H1 (cell line): ENCODE measurements around the gene RGS5. TPM values are rescaled to one million over a fixed set of nuclear protein-coding genes. Genes with fewer than 3 reads are reported as not detected.

Source experiments
- CTCF ChIA-PET: fragments of 300-600 bp; sonication (Branson Sonifier 250); formaldehyde crosslinking; loops from one replicate; lab custom pipeline; 2021; ENCODE audit not compliant: partially characterized antibody; lab: Charles Lee
- POLR2A ChIA-PET: fragments of 300-600 bp; sonication (Branson Sonifier 250); formaldehyde crosslinking; loops from one replicate; lab custom pipeline; 2021; ENCODE audit warnings: inconsistent platforms; ENCODE audit not compliant: partially characterized antibody; lab: Charles Lee
- DNase-seq, 2 experiments: peaks; one replicate each; pipeline versions ENCODE4 v3.0.0 to v3.0.0-alpha.2; 2010 to 2022; ENCODE audit warnings: low spot score in 2 of 2, low read depth in 1 of 2, mixed read lengths in 1 of 2
- FAIRE-seq: peaks from 2 replicates; lab custom pipeline; 2011; peaks lifted over from hg19 to GRCh38; lab: Jason Lieb, UNC
- H2AFZ ChIP-seq: 2 replicates; pipeline ENCODE4 v1.8.1; 2012; ENCODE audit warnings: low read length, inconsistent platforms
- H2AK5ac ChIP-seq: 2 replicates; pipeline ENCODE4 v1.6.1; 2013; ENCODE audit warnings: low read depth, low read length
- H2BK120ac ChIP-seq: replicated peaks from 2 replicates; pipeline ENCODE3; 2013; ENCODE audit warnings: low read depth, low read length, inconsistent platforms
- H2BK12ac ChIP-seq: 2 replicates; pipeline ENCODE4 v1.6.1; 2013; ENCODE audit warnings: low read depth, low read length
- H2BK15ac ChIP-seq: 2 replicates; pipeline ENCODE4 v1.6.1; 2013; ENCODE audit warnings: low read length
- H2BK20ac ChIP-seq: 2 replicates; pipeline ENCODE4 v1.6.1; 2013; ENCODE audit warnings: low read length
- H2BK5ac ChIP-seq: 2 replicates; pipeline ENCODE4 v1.6.1; 2013; ENCODE audit warnings: low read depth, low read length
- H3K14ac ChIP-seq: 2 replicates; pipeline ENCODE4 v1.6.1; 2013; ENCODE audit warnings: inconsistent platforms; ENCODE audit not compliant: insufficient read length
- H3K18ac ChIP-seq: 2 replicates; pipeline ENCODE4 v1.6.1; 2013; ENCODE audit warnings: low read length; ENCODE audit errors: extremely low read depth
- H3K23ac ChIP-seq: 2 replicates; pipeline ENCODE4 v1.6.1; 2013; ENCODE audit warnings: inconsistent platforms; ENCODE audit not compliant: insufficient read length
- H3K23me2 ChIP-seq: 2 replicates; pipeline ENCODE4 v1.6.1; 2013; ENCODE audit warnings: low read depth, low read length
- H3K27ac ChIP-seq: 2 replicates; pipeline ENCODE4 v1.6.1; 2011; ENCODE audit warnings: low read depth, low read length, inconsistent platforms
- H3K27me3 ChIP-seq, 4 experiments: replicated peaks in 1 of 4; 1 replicate in 1 of 4; 2 replicates in 3 of 4; pipeline versions ENCODE4 v1.6.1 to v1.8.1; 2011 to 2013; ENCODE audit warnings: low read length in 3 of 4, mild to moderate bottlenecking in 3 of 4, inconsistent platforms in 2 of 4, mixed read lengths in 2 of 4, moderate library complexity in 1 of 4; ENCODE audit not compliant: control insufficient read depth in 3 of 4, insufficient read depth in 3 of 4; ENCODE audit errors: extremely low read depth in 1 of 4
- H3K36me3 ChIP-seq, 4 experiments: 2 replicates each; pipeline versions ENCODE4 v1.6.1 to v1.8.1; 2011 to 2013; ENCODE audit warnings: mild to moderate bottlenecking in 4 of 4, low read length in 3 of 4, moderate library complexity in 2 of 4, control low read depth in 1 of 4, inconsistent platforms in 1 of 4; ENCODE audit not compliant: insufficient read depth in 4 of 4, control insufficient read depth in 2 of 4
- H3K4ac ChIP-seq: replicated peaks from 2 replicates; pipeline ENCODE3; 2013; ENCODE audit warnings: low read length, low read depth, mixed read lengths, inconsistent platforms; ENCODE audit not compliant: insufficient read length
- H3K4me1 ChIP-seq, 4 experiments: replicated peaks in 1 of 4; 1 replicate in 1 of 4; 2 replicates in 3 of 4; pipeline versions ENCODE4 v1.6.1 to v1.8.1; 2011 to 2013; ENCODE audit warnings: low read length in 3 of 4, inconsistent platforms in 2 of 4, mixed read lengths in 1 of 4; ENCODE audit not compliant: insufficient read depth in 4 of 4, control insufficient read depth in 3 of 4
- H3K4me2 ChIP-seq, 2 experiments: 2 replicates each; pipeline versions ENCODE4 v1.6.1 to v1.8.1; 2011 to 2013; ENCODE audit warnings: low read depth in 2 of 2, low read length in 2 of 2, control low read depth in 1 of 2, inconsistent platforms in 1 of 2, mild to moderate bottlenecking in 1 of 2; ENCODE audit not compliant: insufficient read depth in 1 of 2
- H3K4me3 ChIP-seq, 4 experiments: fragments of 200-600, 300-600 bp in 1 of 4; sonication (generic), shearing (Covaris generic), sonication (Bioruptor Twin) in 1 of 4; 2 replicates each; pipeline versions ENCODE4 v1.5.1 to v1.8.1; 2011 to 2016; ENCODE audit warnings: low read length in 4 of 4, low read depth in 3 of 4, control low read depth in 2 of 4, inconsistent platforms in 2 of 4, mild to moderate bottlenecking in 2 of 4, mixed read lengths in 1 of 4, moderate library complexity in 1 of 4; ENCODE audit not compliant: insufficient read depth in 2 of 4; ENCODE audit errors: extremely low read depth in 1 of 4
- H3K56ac ChIP-seq: replicated peaks from 2 replicates; pipeline ENCODE3; 2013; ENCODE audit warnings: low read depth, mild to moderate bottlenecking, mixed read lengths, low read length, inconsistent platforms; ENCODE audit not compliant: insufficient read length
- H3K79me1 ChIP-seq: 2 replicates; pipeline ENCODE4 v1.6.1; 2013; ENCODE audit warnings: low read depth, low read length, control low read depth
- H3K79me2 ChIP-seq, 2 experiments: 2 replicates each; pipeline versions ENCODE4 v1.6.1 to v1.8.1; 2012 to 2013; ENCODE audit warnings: low read length in 2 of 2, mild to moderate bottlenecking in 2 of 2, inconsistent platforms in 1 of 2; ENCODE audit not compliant: insufficient read depth in 2 of 2, control insufficient read depth in 1 of 2
- H3K9ac ChIP-seq, 4 experiments: replicated peaks in 1 of 4; 1 replicate in 1 of 4; 2 replicates in 3 of 4; pipeline versions ENCODE4 v1.6.1 to v1.8.1; 2011 to 2013; ENCODE audit warnings: low read depth in 3 of 4, low read length in 3 of 4, control low read depth in 2 of 4, mild to moderate bottlenecking in 2 of 4, moderate library complexity in 2 of 4, inconsistent platforms in 1 of 4; ENCODE audit errors: extremely low read depth in 1 of 4
- H3K9me3 ChIP-seq, 2 experiments: 2 replicates each; pipeline versions ENCODE4 v1.6.1 to v1.8.1; 2012 to 2013; ENCODE audit warnings: mild to moderate bottlenecking in 2 of 2, moderate library complexity in 2 of 2, control low read depth in 1 of 2, inconsistent platforms in 1 of 2, low read depth in 1 of 2, low read length in 1 of 2, mixed read lengths in 1 of 2; ENCODE audit not compliant: insufficient read depth in 2 of 2
- H4K20me1 ChIP-seq, 2 experiments: replicated peaks in 1 of 2; 2 replicates each; pipeline versions ENCODE3 to v1.8.1; 2011 to 2013; ENCODE audit warnings: inconsistent platforms in 2 of 2, low read length in 2 of 2, mild to moderate bottlenecking in 1 of 2; ENCODE audit not compliant: insufficient read depth in 2 of 2, control insufficient read depth in 1 of 2
- H4K5ac ChIP-seq: 2 replicates; pipeline ENCODE4 v1.6.1; 2013; ENCODE audit warnings: low read length, low read depth, mixed read lengths, inconsistent platforms; ENCODE audit not compliant: insufficient read length
- H4K8ac ChIP-seq: 2 replicates; pipeline ENCODE4 v1.8.0; 2013; ENCODE audit warnings: mild to moderate bottlenecking, moderate library complexity, low read length, inconsistent platforms; ENCODE audit not compliant: insufficient read depth; ENCODE audit errors: extremely low read depth
- H4K91ac ChIP-seq: replicated peaks from 2 replicates; pipeline ENCODE3; 2013; ENCODE audit warnings: low read length, mixed read lengths, inconsistent platforms; ENCODE audit not compliant: insufficient read length
- CBX8 ChIP-seq: fragments of 300-800, 300-1000 bp; sonication (generic); IDR thresholded peaks from 2 replicates; pipeline ENCODE4 v1.7.1; 2016; ENCODE audit warnings: low read depth, low read length, borderline replicate concordance
- CTBP2 ChIP-seq: IDR thresholded peaks from 2 replicates; pipeline ENCODE4 v1.7.0; 2011; ENCODE audit warnings: borderline replicate concordance, mild to moderate bottlenecking, moderate library complexity, mixed read lengths, low read length; ENCODE audit not compliant: insufficient read depth, insufficient read length
- CTCF ChIP-seq, 3 experiments: IDR thresholded peaks; 1 replicate in 2 of 3; 2 replicates in 1 of 3; pipeline versions ENCODE4 v1.5.1 to v1.6.1; 2011; ENCODE audit warnings: low read length in 3 of 3, mild to moderate bottlenecking in 3 of 3, inconsistent platforms in 2 of 3, low read depth in 1 of 3, moderate library complexity in 1 of 3; ENCODE audit not compliant: insufficient read depth in 1 of 3; ENCODE audit errors: control extremely low read depth in 1 of 3
- EP300 ChIP-seq, 2 experiments: IDR thresholded peaks; 1 replicate in 1 of 2; 2 replicates in 1 of 2; pipeline ENCODE4 v1.6.1; 2011 to 2012; ENCODE audit warnings: low read depth in 2 of 2, low read length in 2 of 2, mild to moderate bottlenecking in 2 of 2, borderline replicate concordance in 1 of 2, inconsistent platforms in 1 of 2, moderate library complexity in 1 of 2
- FOSL1 ChIP-seq: IDR thresholded peaks from 2 replicates; pipeline ENCODE4 v1.6.1; 2011; ENCODE audit warnings: mild to moderate bottlenecking, low read depth, low read length, moderate library complexity; ENCODE audit not compliant: insufficient read depth
- JUN ChIP-seq: IDR thresholded peaks from 2 replicates; pipeline ENCODE4 v1.6.1; 2011; ENCODE audit warnings: low read depth, mild to moderate bottlenecking, improper control_type of control experiment, low read length
- JUND ChIP-seq: IDR thresholded peaks from 2 replicates; pipeline ENCODE4 v1.6.1; 2011; ENCODE audit warnings: mild to moderate bottlenecking, improper control_type of control experiment, low read length
- KDM1A ChIP-seq: fragments of 200-600, 300-600 bp; sonication (generic); IDR thresholded peaks from 2 replicates; pipeline ENCODE4 v1.7.1; 2016; ENCODE audit warnings: mild to moderate bottlenecking, low read length, borderline replicate concordance
- RAD21 ChIP-seq, 2 experiments: IDR thresholded peaks in 1 of 2; conservative IDR thresholded peaks in 1 of 2; 2 replicates each; pipeline ENCODE4 v1.6.1; 2011; ENCODE audit warnings: low read depth in 2 of 2, low read length in 2 of 2, improper control_type of control experiment in 1 of 2, inconsistent platforms in 1 of 2, mild to moderate bottlenecking in 1 of 2, moderate library complexity in 1 of 2
- RBBP5 ChIP-seq: IDR thresholded peaks from 2 replicates; pipeline ENCODE4 v1.7.1; 2012; ENCODE audit warnings: low read depth, mild to moderate bottlenecking, inconsistent platforms, low read length, moderate library complexity, borderline replicate concordance
- SAP30 ChIP-seq: fragments of 300-600 bp; sonication (generic); IDR thresholded peaks from 2 replicates; pipeline ENCODE4 v1.7.1; 2012; ENCODE audit warnings: low read length, moderate library complexity, mild to moderate bottlenecking, inconsistent platforms; ENCODE audit not compliant: insufficient read depth, insufficient replicate concordance
- SIRT6 ChIP-seq: IDR thresholded peaks from one replicate; pipeline ENCODE4 v1.7.1; 2012; ENCODE audit warnings: low read length, inconsistent platforms
- polyA plus RNA-seq, 7 experiments: library from polyadenylated mRNA; depleted of rRNA in 3 of 7; stranded (reverse) in 5 of 7; unstranded in 2 of 7; fragments of >200 nt in 5 of 7; fragments of 200-250 nt in 2 of 7; gene quantifications; 1 replicate in 5 of 7; 2 replicates in 1 of 7; 4 replicates in 1 of 7; pipeline versions ENCODE4 v1.2.1 to v1.2.3, GENCODE V29; 2011 to 2013; ENCODE audit warnings: missing spikeins in 2 of 7, mixed read lengths in 2 of 7
- total RNA-seq: library from RNA; stranded (reverse); fragmentation: NEBNext Ultra II Directional; extraction: Animal tissue kit (Norgen Biotek cat#: 25700); gene quantifications from 2 replicates; pipeline ENCODE4 v1.2.1, GENCODE V29; 2021

The RGS5 gene
- total and polyA plus RNA-seq, 2 of the 8 experiments (the other 6 are each of a cell fraction or from before 2014, with no cell fraction given): 75.5 to 103 TPM

- POLR2A ChIA-PET: interaction anchor here (1.3 kb wide), 1 partner anchor 45 kb away, joined by 4 read pairs; the partner anchor contains the start of gene RGS5
- H3K4me2 ChIP-seq: no peak overlapping the region
- no peak overlapping the region for H3K27ac ChIP-seq
- H3K4ac ChIP-seq: no peak overlapping the region
- H3K27me3 ChIP-seq: no peaks in the 10 kb centered on the region
- no peaks in the 10 kb centered on the region for H3K23me2 ChIP-seq
- no peak overlapping the region for H3K4me3 ChIP-seq
- no peak overlapping the region for H3K18ac ChIP-seq
- H2BK5ac ChIP-seq: no peak overlapping the region
- H2BK12ac ChIP-seq: no peak overlapping the region
- H3K36me3 ChIP-seq: no peaks in the 10 kb centered on the region
- TF ChIP-seq JUN (no peak), RBBP5 (no peak), CTBP2 (no peak), SAP30 (no peak), EP300 (IDR thresholded peaks at IDR 0.05; ENCODE audit: borderline replicate concordance in 1 of 2, low read depth in 2 of 2, low read length in 2 of 2) (no peak), RAD21 (IDR thresholded peaks at IDR 0.05 in 1 of 2, conservative IDR thresholded peaks at IDR 0.05 in 1 of 2; ENCODE audit: low read depth in 2 of 2, low read length in 2 of 2) (no peak), JUND (no peak), KDM1A (no peak), CBX8 (no peak), CTCF (IDR thresholded peaks at IDR 0.05; ENCODE audit: control extremely low read depth in 1 of 3, insufficient read depth in 1 of 3, low read depth in 1 of 3, low read length in 3 of 3) (no peak), FOSL1 (no peak), SIRT6 (no peak)
- H2BK15ac ChIP-seq: no peak overlapping the region
- H3K9me3 ChIP-seq: no peaks in the 10 kb centered on the region
- no peak overlapping the region for H3K9ac ChIP-seq
- no peak overlapping the region for H4K5ac ChIP-seq
- H3K23ac ChIP-seq: no peak overlapping the region
- H2AK5ac ChIP-seq: no peak overlapping the region
- CTCF ChIA-PET: no interaction called here
- H2BK20ac ChIP-seq: no peak overlapping the region
- DNase-seq: no peak
- H3K79me2 ChIP-seq: no peaks in the 10 kb centered on the region
- H2AFZ ChIP-seq: no peak overlapping the region
- no peak overlapping the region for H3K56ac ChIP-seq
- H3K79me1 ChIP-seq: no peaks in the 10 kb centered on the region
- no peaks in the 10 kb centered on the region for H4K20me1 ChIP-seq
- H2BK120ac ChIP-seq: no peak overlapping the region
- H4K91ac ChIP-seq: no peak overlapping the region
- H3K14ac ChIP-seq: no peak overlapping the region
- no peak for FAIRE-seq
- H4K8ac ChIP-seq: no peak overlapping the region
- no peaks in the 10 kb centered on the region for H3K4me1 ChIP-seq
Measured at GRCh38 chr1:163248064-163248463, 45.3 kb upstream of the RGS5 start.
